BJ (cell line): ENCODE data around the gene ITGA6. TPM values are rescaled to one million over a fixed set of nuclear protein-coding genes. Genes with fewer than 3 reads are reported as not detected.
"Not testable (repeated sequence)": the region's sequence is repeated elsewhere in the genome, so short reads cannot be mapped to it uniquely, and the experiment has no call there.

ENCODE experiments used
- CTCF ChIA-PET: fragments of 350-600 bp; formaldehyde crosslinking; extraction: SDS; loops from one replicate; lab custom pipeline; 2021; ENCODE audit warnings: antibody characterized with exemption, inconsistent platforms; lab: Yijun Ruan, JAX
- POLR2A ChIA-PET: fragments of 300-600 bp; sonication (Branson Sonifier 250); formaldehyde crosslinking; extraction: SDS; loops from one replicate; lab custom pipeline; 2021; ENCODE audit warnings: antibody characterized with exemption; lab: Charles Lee
- DNase-seq: peaks from one replicate; pipeline ENCODE4 v3.0.0-alpha.2; 2011; ENCODE audit warnings: low read depth
- H3K27me3 ChIP-seq: 2 replicates; pipeline ENCODE4 v1.6.0; 2011; ENCODE audit warnings: low read length; ENCODE audit not compliant: control insufficient read depth, insufficient read depth
- H3K36me3 ChIP-seq: 2 replicates; pipeline ENCODE4 v1.5.1; 2011; ENCODE audit warnings: low read length; ENCODE audit not compliant: control insufficient read depth, insufficient read depth
- H3K4me3 ChIP-seq: 2 replicates; pipeline ENCODE4 v1.5.1; 2011; ENCODE audit warnings: low read depth, mild to moderate bottlenecking, control low read depth, low read length
- polyA plus RNA-seq: library from polyadenylated mRNA; depleted of rRNA; stranded (reverse); fragments of >200 nt; gene quantifications from 2 replicates; pipeline ENCODE4 v1.2.3, GENCODE V29; 2011
- TF ChIP-seq, protein P1 (sequence below): IDR thresholded peaks from 2 replicates; pipeline ENCODE4 v1.5.1; 2011; ENCODE audit warnings: low read depth, mild to moderate bottlenecking, control low read depth, inconsistent platforms, low read length, moderate library complexity; ENCODE audit not compliant: insufficient read depth

Gene ITGA6
- polyA plus RNA-seq, 1 experiment, result 2.9 TPM

DNA sequence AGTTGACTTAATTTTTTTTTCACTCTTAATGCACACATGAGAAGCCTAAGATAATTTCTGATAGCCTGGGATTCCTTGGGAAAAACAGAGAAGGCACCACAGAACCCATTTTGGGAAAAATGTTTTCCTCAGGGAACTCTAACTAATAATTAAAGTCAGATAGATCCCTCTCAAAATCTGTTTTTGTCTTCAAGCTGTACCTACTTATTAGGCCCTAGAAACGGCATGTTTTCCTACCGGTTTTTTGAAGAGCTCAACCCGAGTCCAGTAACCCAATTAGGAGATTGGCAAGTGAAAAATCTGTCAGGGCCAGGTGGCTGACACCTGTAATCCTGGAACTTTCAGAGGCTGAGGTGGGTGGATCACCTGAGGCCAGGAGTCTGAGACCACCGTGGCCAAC is 112.4 kb downstream of the ITGA6 start:
- H3K36me3 ChIP-seq, result no peaks in the 10 kb centered on the region
- ChIA-PET POLR2A (no interaction called here), CTCF (no interaction called here)
- TF ChIP-seq, protein P1, sequence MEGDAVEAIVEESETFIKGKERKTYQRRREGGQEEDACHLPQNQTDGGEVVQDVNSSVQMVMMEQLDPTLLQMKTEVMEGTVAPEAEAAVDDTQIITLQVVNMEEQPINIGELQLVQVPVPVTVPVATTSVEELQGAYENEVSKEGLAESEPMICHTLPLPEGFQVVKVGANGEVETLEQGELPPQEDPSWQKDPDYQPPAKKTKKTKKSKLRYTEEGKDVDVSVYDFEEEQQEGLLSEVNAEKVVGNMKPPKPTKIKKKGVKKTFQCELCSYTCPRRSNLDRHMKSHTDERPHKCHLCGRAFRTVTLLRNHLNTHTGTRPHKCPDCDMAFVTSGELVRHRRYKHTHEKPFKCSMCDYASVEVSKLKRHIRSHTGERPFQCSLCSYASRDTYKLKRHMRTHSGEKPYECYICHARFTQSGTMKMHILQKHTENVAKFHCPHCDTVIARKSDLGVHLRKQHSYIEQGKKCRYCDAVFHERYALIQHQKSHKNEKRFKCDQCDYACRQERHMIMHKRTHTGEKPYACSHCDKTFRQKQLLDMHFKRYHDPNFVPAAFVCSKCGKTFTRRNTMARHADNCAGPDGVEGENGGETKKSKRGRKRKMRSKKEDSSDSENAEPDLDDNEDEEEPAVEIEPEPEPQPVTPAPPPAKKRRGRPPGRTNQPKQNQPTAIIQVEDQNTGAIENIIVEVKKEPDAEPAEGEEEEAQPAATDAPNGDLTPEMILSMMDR, result no peak
- no peak for DNase-seq
- H3K27me3 ChIP-seq, result no peaks in the 10 kb centered on the region
- no peak overlapping the region for H3K4me3 ChIP-seq

DNA sequence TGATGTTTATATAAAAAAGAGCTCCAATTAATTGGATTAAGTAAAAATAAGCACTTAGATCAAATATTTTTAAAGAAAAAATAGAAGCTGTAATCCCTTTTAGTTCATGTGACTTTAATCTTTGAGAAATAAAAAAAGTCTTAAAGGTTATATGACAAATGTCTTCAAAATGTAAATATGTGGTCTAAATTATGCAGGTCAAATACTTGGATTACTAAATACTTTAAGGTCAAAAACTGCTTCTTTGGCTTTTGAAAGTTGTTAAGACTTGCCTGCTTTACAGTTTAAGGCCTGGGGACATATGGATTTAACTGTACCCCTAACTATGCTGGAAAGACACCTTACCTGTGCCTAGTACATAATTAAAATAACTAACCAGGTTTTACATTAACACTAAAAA is 113.0 kb downstream of the ITGA6 start:
- no peaks in the 10 kb centered on the region for H3K36me3 ChIP-seq
- TF ChIP-seq, protein P1, result no peak
- no peak overlapping the region for H3K4me3 ChIP-seq
- DNase-seq, result no peak
- CTCF ChIA-PET, result interaction anchor here (0.6 kb wide), 2 partner anchors 152 to 204 kb away, joined by 3 read pairs; no protein-coding TSS in a partner anchor
- no peaks in the 10 kb centered on the region for H3K27me3 ChIP-seq
- POLR2A ChIA-PET, result no interaction called here

DNA sequence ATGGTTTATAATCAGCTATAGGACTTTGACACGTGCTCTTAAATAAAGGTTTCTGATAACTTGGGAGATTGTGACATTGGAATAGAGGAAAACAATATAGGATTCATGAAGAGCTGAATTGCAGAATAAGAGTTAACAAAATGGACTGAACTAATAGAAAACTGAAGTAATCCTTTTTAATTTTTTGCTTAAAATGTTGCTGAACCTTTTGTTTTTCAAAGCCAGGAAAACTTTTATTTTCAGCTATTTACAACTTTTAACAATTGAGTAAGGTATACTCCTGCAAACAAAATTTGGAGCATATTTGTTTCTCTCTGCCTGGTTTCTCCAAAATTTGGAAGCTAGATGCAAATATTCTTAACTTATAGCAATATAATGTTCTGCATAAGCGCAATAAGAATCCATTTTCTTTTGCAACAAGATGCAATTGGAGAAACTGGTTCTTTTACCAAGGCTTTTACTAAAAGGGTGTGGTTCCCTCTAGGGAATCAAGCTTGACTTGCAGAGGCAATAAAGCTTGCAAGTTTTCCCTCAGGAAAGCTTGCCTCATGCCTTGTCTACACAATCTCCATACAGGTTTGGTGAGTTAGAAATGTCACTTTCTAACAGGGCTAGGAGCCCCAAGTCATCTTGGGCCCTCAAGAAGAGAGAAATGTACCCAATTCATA is 118.2 kb downstream of the ITGA6 start:
- TF ChIP-seq, protein P1, result no peak
- no peak overlapping the region for H3K4me3 ChIP-seq
- CTCF ChIA-PET, result interaction anchor here (0.6 to 1.7 kb wide), 3 partner anchors 9 to 80 kb away, joined by 3 to 4 read pairs (median 3); no protein-coding TSS in a partner anchor
- no peaks in the 10 kb centered on the region for H3K27me3 ChIP-seq
- POLR2A ChIA-PET, result no interaction called here
- DNase-seq, result no peak
- no peaks in the 10 kb centered on the region for H3K36me3 ChIP-seq

DNA sequence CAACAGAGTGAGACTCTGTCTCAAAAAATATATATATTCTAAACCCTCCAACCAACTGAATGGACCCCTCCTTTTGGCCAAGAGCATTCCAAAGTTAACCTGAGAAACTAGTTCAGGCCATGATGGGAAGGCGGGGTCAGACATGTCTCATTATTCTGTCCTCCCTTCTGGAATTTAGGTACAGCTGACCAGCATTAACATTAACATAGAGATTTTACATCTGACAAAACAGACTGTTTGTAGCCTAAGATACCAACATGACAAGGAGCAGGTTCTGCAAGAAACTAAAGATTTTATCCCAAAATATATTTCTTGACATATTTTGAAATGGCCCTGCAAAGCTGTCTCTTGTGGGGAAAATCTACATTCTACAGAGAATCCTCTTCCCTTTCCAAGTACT is 121.7 kb downstream of the ITGA6 start:
- POLR2A ChIA-PET, result no interaction called here
- no peaks in the 10 kb centered on the region for H3K27me3 ChIP-seq

DNA sequence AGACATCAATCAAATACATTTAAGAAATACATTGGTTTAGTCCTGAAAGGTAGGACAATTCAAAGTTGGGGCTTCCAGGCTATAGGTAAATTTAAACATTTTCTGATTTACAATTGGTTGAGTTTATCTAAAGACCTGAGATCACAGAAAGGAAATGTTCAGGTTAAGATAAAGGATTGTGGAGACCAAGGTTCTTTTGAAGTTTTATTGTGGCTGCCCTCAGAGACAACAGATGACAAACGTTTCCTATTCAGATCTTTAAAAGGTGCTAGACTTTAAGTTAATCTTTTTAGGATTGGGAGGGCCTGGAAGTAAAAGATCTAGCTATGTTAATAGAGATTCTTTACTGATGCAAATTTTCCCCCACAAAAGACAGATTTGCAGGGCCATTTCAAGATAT is 122.4 kb downstream of the ITGA6 start:
- POLR2A ChIA-PET, H3K36me3 ChIP-seq, H3K27me3 ChIP-seq, DNase-seq, CTCF ChIA-PET, H3K4me3 ChIP-seq: not testable (repeated sequence)

More for the DNA sequence above, 121.7 kb downstream of the ITGA6 start:
- TF ChIP-seq, protein P1, result no peak
- H3K36me3 ChIP-seq, result no peaks in the 10 kb centered on the region
- no peak overlapping the region for H3K4me3 ChIP-seq
- CTCF ChIA-PET, result no interaction called here
- no peak for DNase-seq

DNA sequence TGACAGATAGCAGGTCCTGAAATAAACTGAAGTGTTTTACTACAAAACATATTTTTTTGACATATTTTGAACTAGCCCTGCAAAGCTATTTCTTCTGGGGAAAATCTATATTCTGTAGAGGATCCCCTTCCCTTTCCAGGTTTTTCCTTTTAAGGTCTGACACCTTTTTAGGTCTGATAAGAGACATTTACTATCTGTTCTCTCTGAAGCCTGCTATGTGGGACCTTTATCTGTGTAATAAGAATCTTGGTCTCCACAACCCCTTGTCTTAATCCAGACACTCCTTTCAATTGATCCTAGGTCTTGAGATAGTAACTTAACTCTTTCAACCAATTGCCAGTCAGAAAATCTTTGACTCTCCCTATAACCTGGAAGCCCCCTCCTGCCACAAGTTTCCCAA is 123.0 kb downstream of the ITGA6 start:
- Histone ChIP-seq H3K27me3 (no peaks in the 10 kb centered on the region), H3K36me3 (no peaks in the 10 kb centered on the region), H3K4me3 (no peak overlapping the region)
- no peak for DNase-seq
- POLR2A ChIA-PET, result no interaction called here
- TF ChIP-seq, protein P1, result no peak
- CTCF ChIA-PET, result no interaction called here
